ENCODE data around the gene VCAN.

VCAN gene

GRCh38 chr5:83507431-83507830, 35.9 kb downstream of the VCAN start:
- no peak overlapping the region for H3K27ac ChIP-seq (ENCODE audit: low read length)

DNA sequence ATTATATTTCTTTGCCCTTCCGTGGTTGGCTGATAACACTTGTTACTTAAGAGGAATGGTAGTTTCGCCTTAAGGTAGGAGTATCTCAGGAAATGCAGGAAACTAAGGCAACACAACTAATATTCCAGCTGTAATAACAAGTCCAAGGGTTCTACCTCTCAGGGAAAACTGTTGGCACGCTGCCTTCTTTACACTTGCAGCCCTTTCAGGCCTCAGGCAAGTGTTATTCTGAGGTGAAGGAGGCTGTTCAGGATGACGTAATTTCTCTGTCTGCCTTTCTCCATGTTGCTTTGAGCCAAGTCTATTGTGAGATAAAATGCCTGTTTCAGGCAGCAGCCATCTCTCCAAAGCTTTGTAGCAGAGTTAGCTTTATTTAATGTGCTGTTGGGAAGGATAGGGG, 38.0 kb downstream of the VCAN start:
- Histone ChIP-seq H3K27ac (ENCODE audit: low read length) (no peak overlapping the region), H3K4me1 (ENCODE audit: control insufficient read depth, low read depth, low read length) (no peaks in the 10 kb centered on the region), H3K9ac (ENCODE audit: low read length) (no peak overlapping the region), H3K9me3 (ENCODE audit: control insufficient read depth, low read depth, low read length) (no peaks in the 10 kb centered on the region), H3K4me3 (ENCODE audit: low read length) (no peak overlapping the region), H3K36me3 (ENCODE audit: control insufficient read depth, low read depth, low read length) (peaks cover 52% of the 10 kb centered on the region), H3K27me3 (ENCODE audit: control insufficient read depth, insufficient read depth, low read length) (no peaks in the 10 kb centered on the region)

More at GRCh38 chr5:83507431-83507830, 35.9 kb downstream of the VCAN start:
- no peak overlapping the region for H3K9ac ChIP-seq (ENCODE audit: low read length)
- peaks cover 5% of the 10 kb centered on the region for H3K9me3 ChIP-seq (ENCODE audit: control insufficient read depth, low read depth, low read length)
- peaks cover 50% of the 10 kb centered on the region for H3K36me3 ChIP-seq (ENCODE audit: control insufficient read depth, low read depth, low read length)
- no peaks in the 10 kb centered on the region for H3K27me3 ChIP-seq (ENCODE audit: control insufficient read depth, insufficient read depth, low read length)
- H3K4me1 ChIP-seq (ENCODE audit: control insufficient read depth, low read depth, low read length): no peaks in the 10 kb centered on the region
- no peak overlapping the region for H3K4me3 ChIP-seq (ENCODE audit: low read length)

GRCh38 chr5:83510260-83510659, 38.7 kb downstream of the VCAN start:
- H3K4me3 ChIP-seq (ENCODE audit: low read length): no peak overlapping the region
- no peaks in the 10 kb centered on the region for H3K9me3 ChIP-seq (ENCODE audit: control insufficient read depth, low read depth, low read length)
- H3K9ac ChIP-seq (ENCODE audit: low read length): no peak overlapping the region
- no peaks in the 10 kb centered on the region for H3K4me1 ChIP-seq (ENCODE audit: control insufficient read depth, low read depth, low read length)
- H3K27me3 ChIP-seq (ENCODE audit: control insufficient read depth, insufficient read depth, low read length): no peaks in the 10 kb centered on the region
- peaks cover 58% of the 10 kb centered on the region for H3K36me3 ChIP-seq (ENCODE audit: control insufficient read depth, low read depth, low read length)
- H3K27ac ChIP-seq (ENCODE audit: low read length): no peak overlapping the region

- Histone ChIP-seq H3K9ac (ENCODE audit: low read length) (no peak overlapping the region), H3K36me3 (ENCODE audit: control insufficient read depth, low read depth, low read length) (peaks cover 58% of the 10 kb centered on the region), H3K4me3 (ENCODE audit: low read length) (no peak overlapping the region), H3K9me3 (ENCODE audit: control insufficient read depth, low read depth, low read length) (no peaks in the 10 kb centered on the region), H3K27me3 (ENCODE audit: control insufficient read depth, insufficient read depth, low read length) (no peaks in the 10 kb centered on the region), H3K27ac (ENCODE audit: low read length) (no peak overlapping the region), H3K4me1 (ENCODE audit: control insufficient read depth, low read depth, low read length) (no peaks in the 10 kb centered on the region)
Observed at GRCh38 chr5:83512061-83512745, 40.7 kb downstream of the VCAN start.

GRCh38 chr5:83513081-83513480, 41.5 kb downstream of the VCAN start:
- H3K9ac ChIP-seq (ENCODE audit: low read length): no peak overlapping the region
- H3K36me3 ChIP-seq (ENCODE audit: control insufficient read depth, low read depth, low read length): peaks cover 64% of the 10 kb centered on the region
- H3K27ac ChIP-seq (ENCODE audit: low read length): no peak overlapping the region
- H3K9me3 ChIP-seq (ENCODE audit: control insufficient read depth, low read depth, low read length): no peaks in the 10 kb centered on the region
- no peak overlapping the region for H3K4me3 ChIP-seq (ENCODE audit: low read length)
- H3K27me3 ChIP-seq (ENCODE audit: control insufficient read depth, insufficient read depth, low read length): no peaks in the 10 kb centered on the region
- no peaks in the 10 kb centered on the region for H3K4me1 ChIP-seq (ENCODE audit: control insufficient read depth, low read depth, low read length)

DNA sequence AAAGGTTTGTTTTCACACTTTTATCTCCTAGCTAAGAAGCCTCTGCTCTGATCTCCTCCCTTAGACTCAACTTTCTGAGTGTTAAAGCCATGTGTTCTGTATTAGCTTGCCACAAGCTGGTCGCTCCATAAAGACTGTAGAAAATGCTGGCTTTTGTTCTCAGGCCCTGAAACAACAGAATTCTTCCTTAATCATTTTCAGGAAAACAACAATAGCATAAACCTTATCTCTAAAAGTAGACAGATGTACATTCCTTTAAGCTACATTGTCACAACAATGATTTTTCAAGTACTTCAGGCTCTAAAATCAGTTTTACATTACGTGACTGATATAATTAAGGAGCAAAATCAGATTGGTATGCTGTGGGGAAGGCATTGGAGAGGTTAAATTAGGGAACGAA, 41.9 kb downstream of the VCAN start:
- H3K9me3 ChIP-seq (ENCODE audit: control insufficient read depth, low read depth, low read length): no peaks in the 10 kb centered on the region
- no peak overlapping the region for H3K4me3 ChIP-seq (ENCODE audit: low read length)
- H3K4me1 ChIP-seq (ENCODE audit: control insufficient read depth, low read depth, low read length): no peaks in the 10 kb centered on the region
- H3K9ac ChIP-seq (ENCODE audit: low read length): no peak overlapping the region
- H3K27me3 ChIP-seq (ENCODE audit: control insufficient read depth, insufficient read depth, low read length): no peaks in the 10 kb centered on the region
- peaks cover 64% of the 10 kb centered on the region for H3K36me3 ChIP-seq (ENCODE audit: control insufficient read depth, low read depth, low read length)
- no peak overlapping the region for H3K27ac ChIP-seq (ENCODE audit: low read length)

DNA sequence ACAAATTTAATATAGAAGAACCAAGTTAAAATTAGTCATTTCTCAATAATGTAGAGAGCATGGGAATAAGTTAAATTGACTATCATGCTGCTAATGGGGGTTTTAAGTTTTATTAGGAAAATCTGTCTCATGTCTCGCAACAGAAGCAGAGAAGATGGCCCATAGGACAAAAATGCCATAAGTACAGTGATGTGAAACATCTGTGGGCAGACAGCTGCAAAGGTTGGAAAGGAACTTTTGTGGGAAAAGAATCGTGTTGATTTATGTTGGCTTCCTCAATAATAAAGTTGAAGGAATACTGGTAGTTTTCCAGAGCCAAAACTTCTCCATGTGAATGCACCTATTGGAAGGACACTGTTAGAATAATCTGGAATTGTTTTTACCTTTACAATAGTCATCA, 44.8 kb downstream of the VCAN start:
- H3K4me1 ChIP-seq (ENCODE audit: control insufficient read depth, low read depth, low read length): no peaks in the 10 kb centered on the region
- H3K27me3 ChIP-seq (ENCODE audit: control insufficient read depth, insufficient read depth, low read length): no peaks in the 10 kb centered on the region
- no peak overlapping the region for H3K9ac ChIP-seq (ENCODE audit: low read length)
- no peak overlapping the region for H3K4me3 ChIP-seq (ENCODE audit: low read length)
- H3K36me3 ChIP-seq (ENCODE audit: control insufficient read depth, low read depth, low read length): peaks cover 85% of the 10 kb centered on the region
- H3K27ac ChIP-seq (ENCODE audit: low read length): no peak overlapping the region
- H3K9me3 ChIP-seq (ENCODE audit: control insufficient read depth, low read depth, low read length): no peaks in the 10 kb centered on the region

DNA sequence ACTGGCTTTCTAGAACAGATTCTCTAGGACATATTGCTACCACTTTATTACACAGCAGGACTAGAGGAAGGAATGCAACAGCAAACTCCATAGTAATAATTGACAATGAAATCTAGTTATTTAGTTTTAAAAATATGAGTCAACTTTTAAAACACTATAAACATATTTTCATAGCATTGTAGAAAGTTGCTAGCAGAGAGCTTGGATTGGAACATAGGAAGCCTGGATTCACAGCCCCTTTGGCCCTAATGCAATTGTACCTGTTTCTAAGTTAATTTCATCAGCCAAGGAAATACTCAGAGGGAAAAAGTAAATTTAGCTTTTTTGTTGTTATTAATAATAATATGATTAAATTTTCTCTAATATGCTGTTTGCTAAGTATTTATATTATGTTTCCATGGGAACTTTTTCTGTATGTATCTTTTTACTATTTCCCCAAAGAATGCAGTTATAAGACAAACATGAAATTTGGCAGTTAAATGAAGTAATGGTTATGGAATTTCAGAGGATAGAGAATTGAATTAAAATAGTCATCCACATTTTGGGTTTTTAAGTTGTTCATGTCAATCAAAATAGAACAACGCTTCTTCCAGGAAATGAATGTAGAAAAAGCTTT, 45.6 kb downstream of the VCAN start:
- H3K9ac ChIP-seq (ENCODE audit: low read length): no peak overlapping the region
- no peaks in the 10 kb centered on the region for H3K4me1 ChIP-seq (ENCODE audit: control insufficient read depth, low read depth, low read length)
- H3K27me3 ChIP-seq (ENCODE audit: control insufficient read depth, insufficient read depth, low read length): no peaks in the 10 kb centered on the region
- H3K4me3 ChIP-seq (ENCODE audit: low read length): no peak overlapping the region
- H3K27ac ChIP-seq (ENCODE audit: low read length): no peak overlapping the region
- H3K36me3 ChIP-seq (ENCODE audit: control insufficient read depth, low read depth, low read length): peaks cover 85% of the 10 kb centered on the region
- no peaks in the 10 kb centered on the region for H3K9me3 ChIP-seq (ENCODE audit: control insufficient read depth, low read depth, low read length)

- Histone ChIP-seq H3K36me3 (ENCODE audit: control insufficient read depth, low read depth, low read length) (peaks cover 85% of the 10 kb centered on the region), H3K9me3 (ENCODE audit: control insufficient read depth, low read depth, low read length) (no peaks in the 10 kb centered on the region), H3K27ac (ENCODE audit: low read length) (no peak overlapping the region), H3K4me3 (ENCODE audit: low read length) (no peak overlapping the region), H3K9ac (ENCODE audit: low read length) (no peak overlapping the region), H3K4me1 (ENCODE audit: control insufficient read depth, low read depth, low read length) (no peaks in the 10 kb centered on the region), H3K27me3 (ENCODE audit: control insufficient read depth, insufficient read depth, low read length) (no peaks in the 10 kb centered on the region)
Observed at GRCh38 chr5:83517688-83518085, 46.1 kb downstream of the VCAN start.

DNA sequence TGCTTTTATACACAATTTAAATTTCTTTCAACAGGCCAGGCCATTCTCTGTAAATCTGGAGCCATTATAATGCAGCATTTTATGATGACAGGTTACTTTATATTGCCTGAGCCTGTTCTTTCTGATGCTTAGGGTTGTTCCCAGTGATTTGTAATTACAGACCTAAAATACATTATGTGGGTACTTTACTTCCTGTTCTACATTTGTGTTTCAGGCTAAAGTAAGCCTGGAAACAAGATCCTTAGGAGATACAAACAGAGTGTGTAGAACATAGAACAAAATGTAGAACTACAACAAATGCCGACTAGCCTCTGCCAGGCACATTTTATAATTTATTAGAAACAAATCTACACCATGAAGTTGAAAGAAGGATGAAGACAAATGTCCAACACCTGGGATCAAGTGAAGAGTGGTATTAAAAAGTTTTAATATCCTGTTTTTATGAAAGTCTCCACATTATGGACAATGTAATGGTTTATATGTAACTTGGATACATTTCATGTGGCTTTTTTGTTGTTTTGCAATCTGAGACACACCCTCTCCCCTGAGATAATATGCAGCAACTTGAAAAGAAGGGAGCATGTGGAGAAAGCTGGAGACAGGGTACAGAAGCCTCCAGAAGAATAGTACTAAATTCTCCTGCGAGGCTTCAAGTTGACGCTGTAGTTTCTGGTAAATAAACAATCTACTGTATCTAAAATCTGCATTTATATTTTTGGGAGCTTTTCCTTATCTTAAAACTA, 46.9 kb downstream of the VCAN start:
- no peak overlapping the region for H3K27ac ChIP-seq (ENCODE audit: low read length)
- H3K36me3 ChIP-seq (ENCODE audit: control insufficient read depth, low read depth, low read length): peaks cover 85% of the 10 kb centered on the region
- no peaks in the 10 kb centered on the region for H3K4me1 ChIP-seq (ENCODE audit: control insufficient read depth, low read depth, low read length)
- no peak overlapping the region for H3K9ac ChIP-seq (ENCODE audit: low read length)
- H3K9me3 ChIP-seq (ENCODE audit: control insufficient read depth, low read depth, low read length): no peaks in the 10 kb centered on the region
- H3K27me3 ChIP-seq (ENCODE audit: control insufficient read depth, insufficient read depth, low read length): no peaks in the 10 kb centered on the region
- no peak overlapping the region for H3K4me3 ChIP-seq (ENCODE audit: low read length)

GRCh38 chr5:83522446-83522845, 50.9 kb downstream of the VCAN start:
- no peak overlapping the region for H3K27ac ChIP-seq (ENCODE audit: low read length)
- H3K27me3 ChIP-seq (ENCODE audit: control insufficient read depth, insufficient read depth, low read length): no peaks in the 10 kb centered on the region
- H3K9ac ChIP-seq (ENCODE audit: low read length): no peak overlapping the region
- peaks cover 84% of the 10 kb centered on the region for H3K36me3 ChIP-seq (ENCODE audit: control insufficient read depth, low read depth, low read length)
- no peaks in the 10 kb centered on the region for H3K4me1 ChIP-seq (ENCODE audit: control insufficient read depth, low read depth, low read length)
- H3K9me3 ChIP-seq (ENCODE audit: control insufficient read depth, low read depth, low read length): no peaks in the 10 kb centered on the region
- no peak overlapping the region for H3K4me3 ChIP-seq (ENCODE audit: low read length)
